Measurements from ENCODE around the gene SERAC1.

Gene SERAC1

DNA sequence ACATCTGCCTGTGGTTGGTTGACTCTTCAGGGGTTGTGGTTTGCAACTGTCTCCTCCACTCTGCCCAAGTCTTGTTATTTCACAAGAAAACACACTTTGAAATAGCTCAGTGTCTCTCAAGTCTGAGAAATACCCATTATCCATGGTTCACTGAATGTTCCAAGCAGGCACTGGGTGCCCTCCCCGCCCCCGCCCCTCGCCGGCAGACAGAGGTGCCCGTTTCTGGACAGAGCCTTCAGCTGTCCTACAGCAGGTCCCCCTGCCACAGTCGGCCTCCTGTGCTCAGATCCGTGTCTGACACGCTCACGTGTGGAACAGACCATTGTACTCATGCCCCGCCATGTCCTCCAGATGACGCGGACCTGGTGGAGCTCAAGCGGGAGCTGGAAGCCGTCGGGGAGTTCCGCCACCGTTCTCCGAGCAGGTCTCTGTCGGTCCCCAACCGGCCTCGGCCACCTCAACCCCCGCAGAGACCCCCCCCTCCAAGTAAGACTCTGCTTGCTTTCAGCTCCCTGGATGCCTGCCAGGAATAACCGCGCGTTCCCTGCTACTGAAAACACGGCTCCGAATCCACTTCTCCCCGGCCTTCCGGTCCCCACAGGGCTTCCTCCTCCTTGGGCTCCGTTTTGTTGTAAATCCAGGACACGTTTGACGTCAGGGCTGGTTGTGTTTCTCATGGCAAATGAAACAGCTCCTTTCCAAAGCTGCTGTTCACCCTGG is 81.4 kb downstream of the SERAC1 start:
- H3K27ac ChIP-seq = no peak overlapping the region

DNA sequence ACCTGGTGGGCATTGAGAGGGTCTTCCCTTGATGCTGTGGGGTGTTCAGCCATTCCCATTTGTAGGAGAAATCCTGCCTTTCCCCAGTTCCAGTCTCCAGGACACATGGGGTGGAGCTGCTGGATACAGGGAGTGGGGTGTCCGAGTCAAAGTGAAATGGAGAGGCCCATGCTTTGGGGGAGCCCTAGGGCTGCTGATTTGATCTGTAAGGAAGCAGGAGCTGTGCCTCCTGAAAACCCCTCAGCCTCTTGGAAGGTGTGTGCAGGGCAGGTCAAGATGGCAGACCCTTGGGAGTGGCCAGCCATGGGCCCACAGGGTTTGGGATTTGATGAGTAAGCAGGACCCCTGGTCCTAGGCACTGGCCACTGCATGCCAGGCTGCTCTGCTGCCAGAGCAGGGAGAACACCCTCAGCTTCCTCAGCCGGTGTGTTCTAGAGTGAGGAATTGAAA is 82.0 kb downstream of the SERAC1 start:
- TF ChIP-seq, protein P1, sequence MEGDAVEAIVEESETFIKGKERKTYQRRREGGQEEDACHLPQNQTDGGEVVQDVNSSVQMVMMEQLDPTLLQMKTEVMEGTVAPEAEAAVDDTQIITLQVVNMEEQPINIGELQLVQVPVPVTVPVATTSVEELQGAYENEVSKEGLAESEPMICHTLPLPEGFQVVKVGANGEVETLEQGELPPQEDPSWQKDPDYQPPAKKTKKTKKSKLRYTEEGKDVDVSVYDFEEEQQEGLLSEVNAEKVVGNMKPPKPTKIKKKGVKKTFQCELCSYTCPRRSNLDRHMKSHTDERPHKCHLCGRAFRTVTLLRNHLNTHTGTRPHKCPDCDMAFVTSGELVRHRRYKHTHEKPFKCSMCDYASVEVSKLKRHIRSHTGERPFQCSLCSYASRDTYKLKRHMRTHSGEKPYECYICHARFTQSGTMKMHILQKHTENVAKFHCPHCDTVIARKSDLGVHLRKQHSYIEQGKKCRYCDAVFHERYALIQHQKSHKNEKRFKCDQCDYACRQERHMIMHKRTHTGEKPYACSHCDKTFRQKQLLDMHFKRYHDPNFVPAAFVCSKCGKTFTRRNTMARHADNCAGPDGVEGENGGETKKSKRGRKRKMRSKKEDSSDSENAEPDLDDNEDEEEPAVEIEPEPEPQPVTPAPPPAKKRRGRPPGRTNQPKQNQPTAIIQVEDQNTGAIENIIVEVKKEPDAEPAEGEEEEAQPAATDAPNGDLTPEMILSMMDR (IDR thresholded peaks at IDR 0.05) = no peak
- Histone ChIP-seq H3K4me3 (ENCODE audit: low read depth, low read length) (no peak overlapping the region), H2AFZ (no peak overlapping the region), H3K36me3 (ENCODE audit: control insufficient read depth, insufficient read depth, low read length) (no peaks in the 10 kb centered on the region), H3K27me3 (ENCODE audit: control insufficient read depth, insufficient read depth, low read length) (no peaks in the 10 kb centered on the region), H3K9ac (no peak overlapping the region), H3K9me3 (ENCODE audit: control insufficient read depth, low read length) (no peaks in the 10 kb centered on the region), H3K4me1 (no peaks in the 10 kb centered on the region), H3K4me2 (ENCODE audit: low read length) (no peak overlapping the region), H3K79me2 (no peaks in the 10 kb centered on the region), H3K27ac (no peak overlapping the region)

More for the DNA sequence above, 81.4 kb downstream of the SERAC1 start:
- Histone ChIP-seq H3K4me1 (no peaks in the 10 kb centered on the region), H3K4me3 (ENCODE audit: low read depth, low read length) (no peak overlapping the region), H3K27me3 (ENCODE audit: control insufficient read depth, insufficient read depth, low read length) (no peaks in the 10 kb centered on the region), H3K9me3 (ENCODE audit: control insufficient read depth, low read length) (no peaks in the 10 kb centered on the region), H3K4me2 (ENCODE audit: low read length) (no peak overlapping the region), H3K36me3 (ENCODE audit: control insufficient read depth, insufficient read depth, low read length) (no peaks in the 10 kb centered on the region), H3K79me2 (no peaks in the 10 kb centered on the region), H2AFZ (no peak overlapping the region), H3K9ac (no peak overlapping the region)
- TF ChIP-seq, protein P1 (IDR thresholded peaks at IDR 0.05) = no peak

DNA sequence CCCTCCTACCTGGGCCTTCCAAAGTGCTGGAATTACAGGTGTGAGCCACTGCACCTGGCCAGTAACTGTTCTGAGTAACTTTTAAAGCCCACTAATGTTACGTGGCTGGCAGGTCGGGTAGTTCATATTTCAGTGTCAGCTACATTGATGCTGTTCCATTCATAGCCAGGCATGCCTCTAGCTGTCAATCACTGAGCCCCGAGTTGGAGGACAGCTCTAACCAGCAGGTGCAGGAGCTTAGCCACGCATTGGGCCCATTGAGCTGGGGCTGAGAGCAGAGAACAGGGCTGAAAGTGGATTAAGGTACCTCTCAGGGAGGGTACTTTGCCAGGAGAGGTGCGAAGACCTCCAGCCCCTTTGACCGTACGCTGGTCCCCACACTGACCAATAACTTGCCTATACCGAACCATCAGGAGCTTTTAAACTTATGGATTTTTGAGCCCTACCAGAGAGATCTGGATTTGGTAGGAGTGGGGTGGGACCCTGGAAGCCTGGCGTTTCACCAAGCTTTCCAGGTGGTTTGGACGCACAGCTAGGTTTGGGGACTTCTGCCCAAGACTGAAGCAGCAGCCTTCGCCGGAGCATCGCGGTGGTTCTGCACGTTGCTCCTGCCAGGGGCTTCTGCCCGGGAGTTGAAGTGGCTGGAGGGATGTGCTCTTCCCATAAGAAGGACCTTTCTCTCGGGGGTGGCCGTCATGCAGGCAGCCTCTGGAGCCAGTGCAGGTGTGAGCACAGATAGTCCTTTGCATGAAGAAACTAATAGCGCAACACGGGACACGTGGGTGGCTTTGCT is 82.6 kb downstream of the SERAC1 start:
- TF ChIP-seq, protein P1 (IDR thresholded peaks at IDR 0.05) = no peak
- H3K4me3 ChIP-seq (ENCODE audit: low read depth, low read length) = no peak overlapping the region
- H3K79me2 ChIP-seq = no peaks in the 10 kb centered on the region
- H3K36me3 ChIP-seq (ENCODE audit: control insufficient read depth, insufficient read depth, low read length) = no peaks in the 10 kb centered on the region
- no peak overlapping the region for H3K27ac ChIP-seq
- H3K4me2 ChIP-seq (ENCODE audit: low read length) = no peak overlapping the region
- no peak overlapping the region for H2AFZ ChIP-seq
- no peaks in the 10 kb centered on the region for H3K9me3 ChIP-seq (ENCODE audit: control insufficient read depth, low read length)
- no peaks in the 10 kb centered on the region for H3K27me3 ChIP-seq (ENCODE audit: control insufficient read depth, insufficient read depth, low read length)
- H3K4me1 ChIP-seq = no peaks in the 10 kb centered on the region
- no peak overlapping the region for H3K9ac ChIP-seq

DNA sequence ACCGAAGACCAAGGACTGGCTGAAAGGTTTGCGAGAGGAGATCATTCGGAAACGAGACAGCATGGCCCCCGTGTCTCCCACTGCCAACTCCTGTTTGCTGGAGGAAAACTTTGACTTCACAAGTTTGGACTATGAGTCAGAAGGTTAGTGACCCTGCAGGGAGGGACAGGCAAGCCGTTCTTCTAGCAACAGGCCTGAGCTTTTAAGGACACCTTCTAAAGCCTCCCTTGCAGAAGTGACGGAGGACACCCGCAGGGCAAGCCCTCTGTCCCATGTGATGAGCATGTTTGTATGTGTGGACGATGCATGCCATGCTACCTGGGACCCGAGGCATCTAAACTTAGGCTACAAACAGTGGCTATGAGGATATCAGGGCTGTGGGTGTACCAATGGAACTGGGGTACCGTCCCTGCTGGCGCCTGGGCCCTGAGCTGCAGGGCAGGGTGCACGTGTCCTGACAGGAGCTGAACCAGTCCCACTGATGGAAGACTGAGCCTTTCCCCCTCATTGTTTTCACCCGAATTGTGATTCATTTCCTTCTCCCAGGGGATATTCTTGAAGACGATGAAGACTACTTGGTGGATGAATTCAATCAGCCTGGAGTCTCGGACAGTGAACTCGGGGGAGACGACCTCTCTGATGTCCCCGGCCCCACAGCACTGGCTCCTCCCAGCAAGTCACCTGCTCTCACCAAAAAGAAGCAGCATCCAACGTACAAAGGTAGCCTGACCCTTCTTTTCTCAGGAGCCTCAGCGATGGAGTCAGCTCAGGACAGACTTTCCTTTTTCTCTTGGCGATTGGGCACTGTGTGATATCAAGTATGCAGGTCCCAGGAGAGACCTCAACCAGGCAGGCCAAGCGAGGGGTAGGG is 84.4 kb downstream of the SERAC1 start:
- Histone ChIP-seq H3K4me3 (ENCODE audit: low read depth, low read length) (no peak overlapping the region), H3K9me3 (ENCODE audit: control insufficient read depth, low read length) (no peaks in the 10 kb centered on the region), H3K79me2 (no peaks in the 10 kb centered on the region), H3K27me3 (ENCODE audit: control insufficient read depth, insufficient read depth, low read length) (no peaks in the 10 kb centered on the region), H3K4me2 (ENCODE audit: low read length) (no peak overlapping the region), H3K4me1 (no peaks in the 10 kb centered on the region), H3K27ac (no peak overlapping the region), H3K36me3 (ENCODE audit: control insufficient read depth, insufficient read depth, low read length) (no peaks in the 10 kb centered on the region), H3K9ac (no peak overlapping the region), H2AFZ (no peak overlapping the region)
- TF ChIP-seq, protein P1 (IDR thresholded peaks at IDR 0.05) = no peak
